ENCODE data around the gene TCF3. TPM values are rescaled to one million over a fixed set of nuclear protein-coding genes. Genes with fewer than 3 reads are reported as not detected.
"Not testable (repeated sequence)": the region's sequence is repeated elsewhere in the genome, so short reads cannot be mapped to it uniquely, and the experiment has no call there.

The TCF3 gene
- polyA plus RNA-seq (2012; ENCODE audit: missing spikeins), result 122 TPM

DNA sequence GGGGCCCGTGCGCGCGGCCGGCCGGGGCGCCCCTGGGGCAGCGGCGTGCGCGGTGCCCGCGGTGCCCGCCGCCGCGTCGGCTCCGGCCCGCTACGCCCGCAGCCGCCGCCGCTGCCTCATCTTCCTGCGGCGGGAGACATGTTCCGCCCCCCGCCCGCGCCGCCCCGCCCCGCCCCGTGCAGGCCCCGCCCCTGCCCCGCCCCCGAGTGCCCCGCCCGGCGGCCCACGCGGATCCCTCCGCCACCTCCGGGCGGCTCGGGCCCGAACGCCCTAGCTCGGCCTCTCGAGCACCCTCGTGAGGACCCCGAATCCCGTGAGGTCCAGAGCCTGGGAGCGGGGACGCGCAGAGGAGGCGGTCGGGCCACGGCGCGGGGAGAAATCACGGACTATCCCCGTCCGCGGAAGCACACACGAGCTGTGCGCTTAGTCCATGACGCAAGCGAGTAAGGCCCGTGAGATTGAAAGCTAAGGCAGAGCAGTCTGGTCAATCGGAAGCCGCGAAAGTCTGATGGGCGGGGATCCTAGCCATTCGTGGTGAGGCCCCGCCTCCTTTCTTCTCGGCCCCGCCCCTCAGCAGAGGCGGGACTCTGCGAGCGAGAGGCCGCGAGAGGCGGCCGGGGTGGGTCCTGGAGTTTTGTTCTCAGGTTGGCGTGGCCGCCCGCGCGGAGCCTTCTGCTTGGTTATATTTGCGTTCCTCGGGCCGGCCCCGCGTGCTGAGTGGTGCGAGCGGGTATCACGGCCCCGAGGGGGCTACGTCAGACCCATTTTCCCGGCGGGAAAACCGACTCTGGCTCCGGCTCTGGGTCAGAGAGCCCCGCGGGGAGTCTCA, at the start of gene TCF3:
Gene TCF3, minus strand, starts transcription at position 145 of the 829 bp plus-strand sequence. CDS start 2,367 bp downstream, outside the sequence.
- FAIRE-seq, result peak; percentile 99
- DNase-seq (ENCODE audit: insufficient read length), result peak; percentile 95
- no peak for TF ChIP-seq POLR2AphosphoS5 (IDR thresholded peaks at IDR 0.05; ENCODE audit: low read depth, low read length)
- TF ChIP-seq POLR2A (IDR thresholded peaks at IDR 0.05; ENCODE audit: low read depth, low read length), result peak; percentile 49; the same call in 1 of the 2 replicates
- TF ChIP-seq TAF1 (IDR thresholded peaks at IDR 0.05; ENCODE audit: borderline replicate concordance, low read depth, low read length), result no peak; the same call in 1 of the 2 replicates

DNA sequence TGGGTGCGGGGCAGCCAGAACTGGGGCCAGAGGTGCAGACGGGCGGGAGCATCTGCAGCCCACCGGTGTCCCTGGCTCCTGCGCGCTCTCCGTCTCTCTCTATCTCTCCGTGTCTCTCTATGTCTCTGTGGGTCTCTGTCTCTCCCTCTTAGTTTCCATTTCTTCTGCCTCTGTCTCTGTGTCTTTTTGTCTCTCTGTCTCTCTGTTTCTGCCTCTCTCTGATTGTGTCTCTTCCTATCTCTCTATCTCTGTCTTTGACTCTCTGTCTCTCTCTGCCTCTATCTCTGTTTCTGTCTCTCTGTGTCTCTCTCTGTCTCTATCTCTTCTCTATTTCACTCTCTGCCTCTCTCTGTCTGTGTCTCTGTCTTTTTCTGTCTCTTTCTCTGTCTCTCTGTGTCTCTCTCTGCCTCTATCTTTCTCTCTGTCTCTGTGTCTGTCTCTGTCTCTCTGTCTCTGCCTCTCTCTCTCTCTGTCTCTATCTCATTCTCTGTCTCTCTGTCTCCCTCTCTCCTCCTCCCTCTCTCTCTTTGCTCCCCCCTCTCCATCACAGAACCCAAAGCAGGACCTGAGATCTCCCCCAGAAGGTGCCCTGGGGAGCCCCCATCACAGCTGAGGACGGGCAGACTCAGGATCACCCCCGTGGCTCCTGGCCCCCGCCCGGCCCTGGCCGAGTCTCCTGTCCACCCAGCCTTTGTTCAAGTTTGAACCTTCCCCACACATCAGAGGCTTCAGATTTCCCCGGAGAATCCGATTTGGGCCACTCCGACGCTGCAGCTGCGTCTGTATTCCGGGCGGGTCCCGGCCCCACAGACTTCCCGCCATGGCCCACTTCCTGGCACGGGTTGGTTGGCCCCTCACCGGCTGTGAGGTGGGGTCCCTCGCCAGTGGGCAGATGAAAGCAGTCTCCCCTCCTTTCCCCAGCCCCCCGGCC, 48.6 kb upstream of the TCF3 start:
- FAIRE-seq (no peak), DNase-seq (ENCODE audit: insufficient read length) (no peak)
- TF ChIP-seq POLR2AphosphoS5 (IDR thresholded peaks at IDR 0.05; ENCODE audit: low read depth, low read length) (no peak), TAF1 (IDR thresholded peaks at IDR 0.05; ENCODE audit: borderline replicate concordance, low read depth, low read length) (no peak), POLR2A (IDR thresholded peaks at IDR 0.05; ENCODE audit: low read depth, low read length) (no peak)

- DNase-seq (ENCODE audit: insufficient read length), result no peak
- TF ChIP-seq TAF1 (IDR thresholded peaks at IDR 0.05; ENCODE audit: borderline replicate concordance, low read depth, low read length) (no peak), POLR2A (IDR thresholded peaks at IDR 0.05; ENCODE audit: low read depth, low read length) (no peak), POLR2AphosphoS5 (IDR thresholded peaks at IDR 0.05; ENCODE audit: low read depth, low read length) (no peak)
Observed at GRCh38 chr19:1699998-1700732, 47.8 kb upstream of the TCF3 start.

GRCh38 chr19:1699386-1699785, 47.0 kb upstream of the TCF3 start:
- DNase-seq (ENCODE audit: insufficient read length), result no peak

More at GRCh38 chr19:1699998-1700732, 47.8 kb upstream of the TCF3 start:
- FAIRE-seq, result no peak

GRCh38 chr19:1698636-1699035, 46.2 kb upstream of the TCF3 start:
- DNase-seq (ENCODE audit: insufficient read length) (no peak), FAIRE-seq (no peak)
- TF ChIP-seq TAF1 (IDR thresholded peaks at IDR 0.05; ENCODE audit: borderline replicate concordance, low read depth, low read length) (no peak), POLR2A (IDR thresholded peaks at IDR 0.05; ENCODE audit: low read depth, low read length) (no peak), POLR2AphosphoS5 (IDR thresholded peaks at IDR 0.05; ENCODE audit: low read depth, low read length) (no peak)

More at GRCh38 chr19:1699386-1699785, 47.0 kb upstream of the TCF3 start:
- FAIRE-seq, result no peak
- TF ChIP-seq POLR2AphosphoS5 (IDR thresholded peaks at IDR 0.05; ENCODE audit: low read depth, low read length) (no peak), POLR2A (IDR thresholded peaks at IDR 0.05; ENCODE audit: low read depth, low read length) (no peak), TAF1 (IDR thresholded peaks at IDR 0.05; ENCODE audit: borderline replicate concordance, low read depth, low read length) (no peak)

GRCh38 chr19:1695481-1695880, 43.1 kb upstream of the TCF3 start:
- not testable (repeated sequence) for FAIRE-seq; DNase-seq (ENCODE audit: insufficient read length)

- FAIRE-seq, result no peak
- TF ChIP-seq TAF1 (IDR thresholded peaks at IDR 0.05; ENCODE audit: borderline replicate concordance, low read depth, low read length), result no peak
- TF ChIP-seq POLR2AphosphoS5 (IDR thresholded peaks at IDR 0.05; ENCODE audit: low read depth, low read length), result no peak
- no peak for TF ChIP-seq POLR2A (IDR thresholded peaks at IDR 0.05; ENCODE audit: low read depth, low read length)
- peak; percentile 19 for DNase-seq (ENCODE audit: insufficient read length)
Observed at GRCh38 chr19:1691589-1692290, 39.3 kb upstream of the TCF3 start.

DNA sequence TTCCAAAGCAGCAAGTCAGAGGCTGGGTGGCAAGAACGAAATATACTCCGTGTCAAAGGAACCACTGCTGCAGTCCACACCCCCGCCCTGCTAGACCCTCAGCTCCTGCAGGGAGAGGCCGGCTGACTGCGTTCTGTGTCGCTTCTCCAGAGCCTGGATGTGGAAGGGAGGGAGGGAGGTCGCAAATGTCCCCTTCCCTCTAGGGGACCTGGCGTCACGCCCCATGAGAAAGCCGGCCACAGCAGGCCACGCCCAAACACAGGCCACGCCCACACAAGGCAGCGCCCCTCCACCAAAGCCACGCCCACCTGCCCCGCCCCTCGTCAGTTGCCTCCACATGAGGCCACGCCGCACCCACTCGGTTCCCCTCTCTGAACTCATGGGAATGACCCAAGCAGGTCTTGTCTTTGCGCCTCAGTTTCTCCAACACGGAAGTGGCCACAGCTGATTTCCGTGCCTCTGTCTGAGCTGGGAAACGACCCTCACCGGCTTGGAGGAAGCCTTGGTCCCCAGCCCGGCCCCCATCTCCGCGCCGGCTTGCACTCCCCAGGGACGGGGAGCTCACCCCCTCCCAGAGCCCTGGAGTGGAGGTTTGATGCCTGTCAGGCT, 38.4 kb upstream of the TCF3 start:
- DNase-seq (ENCODE audit: insufficient read length) (peak; percentile 64), FAIRE-seq (no peak)
- TF ChIP-seq POLR2AphosphoS5 (IDR thresholded peaks at IDR 0.05; ENCODE audit: low read depth, low read length), result no peak

DNA sequence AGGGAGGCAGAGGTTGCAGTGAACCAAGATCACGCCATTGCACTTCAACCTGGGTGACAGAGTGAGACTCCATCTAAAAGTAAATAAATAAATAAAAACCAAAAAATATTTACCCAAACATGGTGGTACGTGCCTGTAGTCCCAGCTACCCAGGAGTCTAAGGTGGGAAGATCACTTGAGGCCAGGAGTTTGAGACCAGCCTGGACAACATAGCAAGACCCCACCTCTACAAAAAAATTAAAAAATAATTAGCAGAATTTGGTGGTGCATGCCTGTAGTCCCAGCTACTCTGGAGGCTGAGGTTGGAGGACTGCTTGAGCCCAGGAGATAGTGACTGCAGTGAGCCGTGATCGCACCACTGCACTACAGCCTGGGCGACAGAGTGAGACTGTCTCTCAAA, 33.4 kb upstream of the TCF3 start:
- DNase-seq (ENCODE audit: insufficient read length); FAIRE-seq: not testable (repeated sequence)

DNA sequence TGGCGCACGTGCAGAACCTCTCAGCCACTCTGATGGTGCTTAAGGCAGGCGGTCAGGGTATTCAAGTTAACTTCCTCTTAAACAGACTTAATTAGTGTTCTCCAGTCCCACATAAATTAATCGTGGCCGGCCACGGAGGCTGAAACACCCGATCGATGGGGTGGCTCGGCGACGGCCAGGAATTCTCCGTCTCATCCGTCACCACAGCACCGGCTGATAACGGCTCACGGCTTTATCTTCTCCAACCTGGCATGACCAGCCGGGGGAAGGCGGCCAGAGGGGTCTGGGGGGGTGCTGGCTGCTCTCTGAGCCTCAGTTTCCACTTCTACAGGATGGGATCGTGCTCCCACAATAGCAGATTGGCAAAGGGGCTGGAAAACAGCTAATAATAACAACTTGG, 32.6 kb upstream of the TCF3 start:
- DNase-seq (ENCODE audit: insufficient read length), result no peak
- TF ChIP-seq TAF1 (IDR thresholded peaks at IDR 0.05; ENCODE audit: borderline replicate concordance, low read depth, low read length) (no peak), POLR2A (IDR thresholded peaks at IDR 0.05; ENCODE audit: low read depth, low read length) (no peak), POLR2AphosphoS5 (IDR thresholded peaks at IDR 0.05; ENCODE audit: low read depth, low read length) (no peak)
- FAIRE-seq, result no peak

GRCh38 chr19:1684573-1684912, 32.1 kb upstream of the TCF3 start:
- DNase-seq (ENCODE audit: insufficient read length) (peak; percentile 13), FAIRE-seq (no peak)
- no peak for TF ChIP-seq POLR2AphosphoS5 (IDR thresholded peaks at IDR 0.05; ENCODE audit: low read depth, low read length)
- TF ChIP-seq TAF1 (IDR thresholded peaks at IDR 0.05; ENCODE audit: borderline replicate concordance, low read depth, low read length), result no peak
- no peak for TF ChIP-seq POLR2A (IDR thresholded peaks at IDR 0.05; ENCODE audit: low read depth, low read length)
